GM12878 (cell line): Measurements from ENCODE around the gene TMSB4X. TPM values are rescaled to one million over a fixed set of nuclear protein-coding genes. Genes with fewer than 3 reads are reported as not detected.

Source experiments
- CEBPB ChIP-seq, 2 experiments: fragments of 150-350 bp in 1 of 2; IDR thresholded peaks; 2 replicates each; pipeline ENCODE4 v1.6.1; 2012 to 2014; ENCODE audit warnings: low read depth in 2 of 2, low read length in 2 of 2, borderline replicate concordance in 1 of 2, inconsistent platforms in 1 of 2
- CHD4 ChIP-seq: fragments of 200-600 bp; sonication (generic); IDR thresholded peaks from 2 replicates; pipeline ENCODE4 v1.6.1; 2016; ENCODE audit warnings: mild to moderate bottlenecking
- CREB1 ChIP-seq: IDR thresholded peaks from 2 replicates; pipeline ENCODE4 v1.6.1; 2012; ENCODE audit warnings: low read depth, mild to moderate bottlenecking, inconsistent platforms
- E4F1 ChIP-seq: fragments of 450-650 bp; IDR thresholded peaks from 2 replicates; pipeline ENCODE4 v1.6.1; 2018; ENCODE audit warnings: borderline replicate concordance, mild to moderate bottlenecking; ENCODE audit not compliant: partially characterized antibody
- EZH2 ChIP-seq: IDR thresholded peaks from 2 replicates; pipeline ENCODE4 v1.6.1; 2012; ENCODE audit warnings: low read depth, mild to moderate bottlenecking, control low read depth, inconsistent platforms, low read length, borderline replicate concordance; ENCODE audit not compliant: control insufficient read depth
- GABPA ChIP-seq: IDR thresholded peaks from 2 replicates; pipeline ENCODE4 v1.6.1; 2014; ENCODE audit warnings: antibody characterized with exemption, low read depth, mild to moderate bottlenecking, inconsistent platforms
- IKZF1 ChIP-seq: fragments of 450-650 bp; conservative IDR thresholded peaks from 2 replicates; pipeline ENCODE4 v1.6.1; 2017; ENCODE audit warnings: antibody characterized with exemption, mild to moderate bottlenecking
- IRF4 ChIP-seq: IDR thresholded peaks from 2 replicates; pipeline ENCODE4 v1.6.1; 2011; ENCODE audit warnings: low read depth, low read length
- JUND ChIP-seq: IDR thresholded peaks from 2 replicates; pipeline ENCODE4 v1.6.1; 2012; ENCODE audit warnings: low read depth, mild to moderate bottlenecking, low read length, improper control_type of control experiment, moderate library complexity
- LARP7 ChIP-seq: fragments of 450-650 bp; IDR thresholded peaks from 2 replicates; pipeline ENCODE4 v1.6.1; 2017; ENCODE audit warnings: mild to moderate bottlenecking
- MEF2A ChIP-seq: IDR thresholded peaks from 2 replicates; pipeline ENCODE4 v1.6.1; 2011; ENCODE audit warnings: low read depth, mild to moderate bottlenecking, low read length, moderate library complexity; ENCODE audit not compliant: insufficient read depth
- MTA3 ChIP-seq: IDR thresholded peaks from 2 replicates; pipeline ENCODE4 v1.6.1; 2012; ENCODE audit warnings: low read length, inconsistent platforms, borderline replicate concordance
- MXI1 ChIP-seq: fragments of 150-350 bp; IDR thresholded peaks from 2 replicates; pipeline ENCODE4 v1.6.1; 2011; ENCODE audit warnings: low read depth, mild to moderate bottlenecking, inconsistent platforms, low read length, improper control_type of control experiment
- NFYA ChIP-seq: IDR thresholded peaks from 2 replicates; pipeline ENCODE4 v1.6.1; 2011; ENCODE audit warnings: low read depth, mild to moderate bottlenecking, low read length, improper control_type of control experiment, borderline replicate concordance
- RB1 ChIP-seq: fragments of 450-650 bp; formaldehyde crosslinking; IDR thresholded peaks from 2 replicates; pipeline ENCODE4 v1.6.1; 2017; ENCODE audit warnings: mild to moderate bottlenecking, borderline replicate concordance
- RELB ChIP-seq: fragments of 450-650 bp; IDR thresholded peaks from 2 replicates; pipeline ENCODE4 v1.6.1; 2017; ENCODE audit warnings: low read depth, mild to moderate bottlenecking, moderate library complexity
- RUNX3 ChIP-seq: IDR thresholded peaks from 2 replicates; pipeline ENCODE4 v1.6.1; 2012; ENCODE audit warnings: low read length, inconsistent platforms
- SKIL ChIP-seq: fragments of 450-650 bp; IDR thresholded peaks from 2 replicates; pipeline ENCODE4 v1.6.1; 2017; ENCODE audit warnings: mild to moderate bottlenecking, low read depth, inconsistent platforms; ENCODE audit not compliant: poor library complexity, severe bottlenecking
- ZSCAN29 ChIP-seq: fragments of 450-650 bp; IDR thresholded peaks from 2 replicates; pipeline ENCODE4 v1.6.1; 2017; ENCODE audit warnings: mild to moderate bottlenecking, moderate library complexity
- polyA plus RNA-seq, 11 experiments: library from polyadenylated mRNA; depleted of rRNA in 4 of 11; unstranded in 6 of 11; stranded (reverse) in 5 of 11; fragments of >200 nt; fragmentation: Nextera tagmentation in 4 of 11; fragmentation: Illumina TruSeq in 1 of 11; extraction: Ambion mirVana in 4 of 11; extraction: Trizol in 1 of 11; gene quantifications; 1 replicate in 1 of 11; 2 replicates in 10 of 11; pipeline versions ENCODE4 v1.2.1 to v1.2.3, GENCODE V29; 2011 to 2016; ENCODE audit warnings: inconsistent platforms in 2 of 11, missing spikeins in 2 of 11, low read depth in 1 of 11
- total RNA-seq, 4 experiments: library from RNA; depleted of rRNA in 3 of 4; stranded (reverse); fragments of >200 nt in 3 of 4; fragmentation: Illumina TruSeq in 1 of 4; extraction: Trizol in 1 of 4; gene quantifications; 2 replicates each; pipeline versions ENCODE4 v1.2.1 to v1.2.3, GENCODE V29; 2013 to 2021
- TF ChIP-seq, protein P1 (sequence below): fragments of 450-650 bp; IDR thresholded peaks from 2 replicates; pipeline ENCODE4 v1.6.1; 2017; ENCODE audit warnings: mild to moderate bottlenecking, moderate library complexity

TMSB4X gene
- total and polyA plus RNA-seq, 10 of the 15 experiments (the other 5 are each of a cell fraction or from before 2014, with no cell fraction given) = 13,924 to 37,234 (median 23,705) TPM

- TF ChIP-seq MTA3 (no peak), EZH2 (no peak), NFYA (no peak), RUNX3 (no peak), IKZF1 (peak; percentile 88), MEF2A (no peak), IRF4 (peak; percentile 98), RB1 (no peak), CHD4 (no peak), CREB1 (no peak), LARP7 (no peak; the same call in none of the 2 replicates), E4F1 (no peak), MXI1 (peak; percentile 80; the same call in 1 of the 2 replicates), SKIL (peak; percentile 88), JUND (no peak), ZSCAN29 (0 out of 2 replicates have a peak, but pooled peaks have one; percentile 35), GABPA (no peak), RELB (0 out of 2 replicates have a peak, but pooled peaks have one; percentile 57), CEBPB (IDR thresholded peaks at IDR 0.05; ENCODE audit: borderline replicate concordance in 1 of 2, low read depth in 2 of 2, low read length in 2 of 2) (no peak)
- TF ChIP-seq, protein P1, sequence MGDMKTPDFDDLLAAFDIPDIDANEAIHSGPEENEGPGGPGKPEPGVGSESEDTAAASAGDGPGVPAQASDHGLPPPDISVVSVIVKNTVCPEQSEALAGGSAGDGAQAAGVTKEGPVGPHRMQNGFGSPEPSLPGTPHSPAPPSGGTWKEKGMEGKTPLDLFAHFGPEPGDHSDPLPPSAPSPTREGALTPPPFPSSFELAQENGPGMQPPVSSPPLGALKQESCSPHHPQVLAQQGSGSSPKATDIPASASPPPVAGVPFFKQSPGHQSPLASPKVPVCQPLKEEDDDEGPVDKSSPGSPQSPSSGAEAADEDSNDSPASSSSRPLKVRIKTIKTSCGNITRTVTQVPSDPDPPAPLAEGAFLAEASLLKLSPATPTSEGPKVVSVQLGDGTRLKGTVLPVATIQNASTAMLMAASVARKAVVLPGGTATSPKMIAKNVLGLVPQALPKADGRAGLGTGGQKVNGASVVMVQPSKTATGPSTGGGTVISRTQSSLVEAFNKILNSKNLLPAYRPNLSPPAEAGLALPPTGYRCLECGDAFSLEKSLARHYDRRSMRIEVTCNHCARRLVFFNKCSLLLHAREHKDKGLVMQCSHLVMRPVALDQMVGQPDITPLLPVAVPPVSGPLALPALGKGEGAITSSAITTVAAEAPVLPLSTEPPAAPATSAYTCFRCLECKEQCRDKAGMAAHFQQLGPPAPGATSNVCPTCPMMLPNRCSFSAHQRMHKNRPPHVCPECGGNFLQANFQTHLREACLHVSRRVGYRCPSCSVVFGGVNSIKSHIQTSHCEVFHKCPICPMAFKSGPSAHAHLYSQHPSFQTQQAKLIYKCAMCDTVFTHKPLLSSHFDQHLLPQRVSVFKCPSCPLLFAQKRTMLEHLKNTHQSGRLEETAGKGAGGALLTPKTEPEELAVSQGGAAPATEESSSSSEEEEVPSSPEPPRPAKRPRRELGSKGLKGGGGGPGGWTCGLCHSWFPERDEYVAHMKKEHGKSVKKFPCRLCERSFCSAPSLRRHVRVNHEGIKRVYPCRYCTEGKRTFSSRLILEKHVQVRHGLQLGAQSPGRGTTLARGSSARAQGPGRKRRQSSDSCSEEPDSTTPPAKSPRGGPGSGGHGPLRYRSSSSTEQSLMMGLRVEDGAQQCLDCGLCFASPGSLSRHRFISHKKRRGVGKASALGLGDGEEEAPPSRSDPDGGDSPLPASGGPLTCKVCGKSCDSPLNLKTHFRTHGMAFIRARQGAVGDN = peak; percentile 99
Observed at GRCh38 chrX:12949927-12950656, 24.8 kb upstream of the TMSB4X start (continued).
